Endothelial cell of umbilical vein (primary cell): ENCODE data around the gene COL4A1. TPM values are rescaled to one million over a fixed set of nuclear protein-coding genes. Genes with fewer than 3 reads are reported as not detected.

Experiments used
- BruUV-seq: library from RNA; stranded (reverse); fragments of 400-500 nt; replicated peaks from 2 replicates; lab custom pipeline; 2021; lab: Mats Ljungman, UMichigan
- CTCF ChIA-PET: fragments of 300-600, 350-600 bp; sonication (Branson Sonifier 250); formaldehyde crosslinking; loops from one replicate; lab custom pipeline; 2021; ENCODE audit warnings: antibody characterized with exemption, inconsistent platforms; lab: Charles Lee
- POLR2A ChIA-PET: fragments of 300-600, 350-600 bp; sonication (Branson Sonifier 250); formaldehyde crosslinking; loops from one replicate; lab custom pipeline; 2021; ENCODE audit warnings: antibody characterized with exemption, inconsistent platforms; lab: Charles Lee
- DNase-seq: peaks from one replicate; pipeline ENCODE4 v3.0.0-alpha.2; 2011; ENCODE audit warnings: low read depth, low spot score
- FAIRE-seq: peaks from 2 replicates; lab custom pipeline; 2011; peaks lifted over from hg19 to GRCh38; lab: Jason Lieb, UNC
- H2AFZ ChIP-seq: 2 replicates; pipeline ENCODE4 v1.6.0; 2012; ENCODE audit warnings: low read depth, low read length, control low read depth, inconsistent platforms
- H3K27ac ChIP-seq: 2 replicates; pipeline ENCODE4 v1.5.1; 2011; ENCODE audit warnings: low read depth, mild to moderate bottlenecking, control low read depth, low read length, moderate library complexity; ENCODE audit not compliant: insufficient read depth
- H3K27me3 ChIP-seq, 2 experiments: 2 replicates each; pipeline versions ENCODE4 v1.6.0 to v1.6.1; 2011; ENCODE audit warnings: low read length in 2 of 2, mixed read lengths in 1 of 2; ENCODE audit not compliant: control insufficient read depth in 2 of 2, insufficient read depth in 2 of 2
- H3K36me3 ChIP-seq, 2 experiments: 2 replicates in 1 of 2; 3 replicates in 1 of 2; pipeline ENCODE4 v1.5.1; 2011; ENCODE audit warnings: low read length in 2 of 2, mild to moderate bottlenecking in 1 of 2, moderate library complexity in 1 of 2; ENCODE audit not compliant: control insufficient read depth in 2 of 2, insufficient read depth in 2 of 2; ENCODE audit errors: extremely low read depth in 1 of 2
- H3K4me1 ChIP-seq: 3 replicates; pipeline ENCODE4 v1.5.1; 2011; ENCODE audit warnings: mild to moderate bottlenecking, low read length; ENCODE audit not compliant: control insufficient read depth, insufficient read depth; ENCODE audit errors: extremely low read depth
- H3K4me2 ChIP-seq: 2 replicates; pipeline ENCODE4 v1.6.1; 2011; ENCODE audit warnings: low read length, control low read depth, mixed read lengths; ENCODE audit not compliant: insufficient read depth
- H3K4me3 ChIP-seq, 3 experiments: fragments of 200-600 bp in 1 of 3; sonication (generic), shearing (Covaris generic) in 1 of 3; replicated peaks in 1 of 3; 2 replicates each; pipeline ENCODE4 v1.5.1; 2011 to 2016; ENCODE audit warnings: control low read depth in 3 of 3, low read length in 3 of 3, mild to moderate bottlenecking in 2 of 3, inconsistent platforms in 1 of 3, low read depth in 1 of 3, moderate library complexity in 1 of 3; ENCODE audit not compliant: insufficient read depth in 1 of 3
- H3K79me2 ChIP-seq: 2 replicates; pipeline ENCODE4 v1.6.0; 2012; ENCODE audit warnings: low read length, inconsistent platforms; ENCODE audit not compliant: control insufficient read depth, insufficient read depth
- H3K9ac ChIP-seq: replicated peaks from 2 replicates; pipeline ENCODE3; 2011; ENCODE audit warnings: low read length, control low read depth; ENCODE audit not compliant: insufficient read depth; ENCODE audit errors: extremely low read depth
- H3K9me1 ChIP-seq: replicated peaks from 3 replicates; pipeline ENCODE4 v1.6.0; 2011; ENCODE audit warnings: mild to moderate bottlenecking, low read length; ENCODE audit not compliant: control insufficient read depth, insufficient read depth; ENCODE audit errors: extremely low read depth
- H3K9me3 ChIP-seq: replicated peaks from 2 replicates; pipeline ENCODE4 v1.5.1; 2012; ENCODE audit warnings: low read length, inconsistent platforms; ENCODE audit not compliant: control insufficient read depth, insufficient read depth
- H4K20me1 ChIP-seq: replicated peaks from 2 replicates; pipeline ENCODE3; 2011; ENCODE audit warnings: mild to moderate bottlenecking, low read length; ENCODE audit not compliant: control insufficient read depth, insufficient read depth; ENCODE audit errors: extremely low read depth
- CTCF ChIP-seq, 2 donors: IDR thresholded peaks; 1 replicate in 1 of 2; 2 replicates in 1 of 2; pipeline ENCODE4 v1.5.1; 2011; ENCODE audit warnings: low read length in 2 of 2, mild to moderate bottlenecking in 2 of 2, moderate library complexity in 2 of 2, control low read depth in 1 of 2, inconsistent platforms in 1 of 2, low read depth in 1 of 2; ENCODE audit not compliant: insufficient read depth in 1 of 2; ENCODE audit errors: extremely low read depth in 1 of 2
- EZH2 ChIP-seq: IDR thresholded peaks from 2 replicates; pipeline ENCODE4 v1.6.1; 2012; ENCODE audit warnings: borderline replicate concordance, low read depth, mild to moderate bottlenecking, moderate library complexity, low read length, inconsistent platforms; ENCODE audit not compliant: severe bottlenecking
- FOS ChIP-seq: IDR thresholded peaks from 2 replicates; pipeline ENCODE4 v1.6.1; 2011; ENCODE audit warnings: mild to moderate bottlenecking, low read length, moderate library complexity, borderline replicate concordance; ENCODE audit not compliant: insufficient read depth
- GATA2 ChIP-seq: IDR thresholded peaks from 2 replicates; pipeline ENCODE4 v1.7.0; 2011; ENCODE audit warnings: low read depth, mild to moderate bottlenecking, moderate library complexity, mixed read lengths, low read length; ENCODE audit not compliant: insufficient read length, insufficient read depth
- JUN ChIP-seq: IDR thresholded peaks from 2 replicates; pipeline ENCODE4 v1.6.1; 2011; ENCODE audit warnings: borderline replicate concordance, low read depth; ENCODE audit not compliant: insufficient read length, insufficient read depth
- MAX ChIP-seq: IDR thresholded peaks from 2 replicates; pipeline ENCODE4 v1.6.1; 2011; ENCODE audit not compliant: insufficient read depth, insufficient read length
- MYC ChIP-seq: IDR thresholded peaks from one replicate; pipeline ENCODE4 v1.6.1; 2011; ENCODE audit warnings: mild to moderate bottlenecking, low read depth, low read length
- POLR2A ChIP-seq: IDR thresholded peaks from 2 replicates; pipeline ENCODE4 v1.6.1; 2012; ENCODE audit warnings: low read depth, mild to moderate bottlenecking, control low read depth, low read length
- POLR2AphosphoS5 ChIP-seq: IDR thresholded peaks from 2 replicates; pipeline ENCODE4 v1.6.1; 2012; ENCODE audit warnings: low read depth, mild to moderate bottlenecking, control low read depth, low read length, moderate library complexity; ENCODE audit not compliant: insufficient read depth
- dilution Hi-C: fragments of 300-500 bp; cut with MboI; formaldehyde crosslinking; loops from one replicate; pipeline ENCODE4 v1.15.0; 2019; ENCODE audit warnings: low sequenced_read_pairs; ENCODE audit not compliant: extremely low pct_ligation_motif_present
- intact Hi-C: fragments of 100-400 bp; cut with micrococcal nuclease; formaldehyde crosslinking; loops from one replicate; pipeline ENCODE4 v1.10.0; 2022
- polyA plus RNA-seq, 4 experiments: library from polyadenylated mRNA; depleted of rRNA in 3 of 4; stranded (reverse) in 3 of 4; unstranded in 1 of 4; fragments of >200 nt; gene quantifications; 2 replicates each; pipeline versions ENCODE4 v1.2.1 to v1.2.3, GENCODE V29; 2011 to 2012; ENCODE audit warnings: missing spikeins in 1 of 4
- total RNA-seq: library from RNA; stranded (reverse); gene quantifications from 2 replicates; pipeline ENCODE4 v1.2.3, GENCODE V29; 2021

COL4A1 gene
- total and polyA plus RNA-seq, 2 donors (not counting 3 experiments of a cell fraction or from before 2014, with no cell fraction given) = 384 to 1,119 TPM

GRCh38 chr13:110185696-110186095 lies 121.3 kb downstream of the COL4A1 start:
- ChIA-PET CTCF (no interaction called here), POLR2A (no interaction called here)
- Histone ChIP-seq H3K4me3 (no peak overlapping the region), H3K36me3 (peaks cover 29 to 45% of the 10 kb centered on the region in 2 experiments), H3K4me1 (no peaks in the 10 kb centered on the region), H3K27ac (no peak overlapping the region), H4K20me1 (no peaks in the 10 kb centered on the region), H3K9me1 (no peaks in the 10 kb centered on the region), H3K9me3 (no peaks in the 10 kb centered on the region), H2AFZ (no peak overlapping the region), H3K9ac (no peak overlapping the region), H3K79me2 (no peaks in the 10 kb centered on the region), H3K27me3 (no peaks in the 10 kb centered on the region), H3K4me2 (no peak overlapping the region)
- no TSS peak for BruUV-seq
- DNase-seq (no peak), FAIRE-seq (no peak)
- dilution Hi-C loops (no loop called here), intact Hi-C loops (no loop called here)
- TF ChIP-seq JUN (no peak), FOS (no peak), POLR2AphosphoS5 (no peak), GATA2 (no peak), MAX (no peak), POLR2A (no peak), EZH2 (no peak), MYC (no peak), CTCF (IDR thresholded peaks at IDR 0.05; ENCODE audit: extremely low read depth in 1 of 2, insufficient read depth in 1 of 2, low read depth in 1 of 2, low read length in 2 of 2) (no peak)
